ENCODE results near the gene SIPA1L3.

Gene SIPA1L3

DNA sequence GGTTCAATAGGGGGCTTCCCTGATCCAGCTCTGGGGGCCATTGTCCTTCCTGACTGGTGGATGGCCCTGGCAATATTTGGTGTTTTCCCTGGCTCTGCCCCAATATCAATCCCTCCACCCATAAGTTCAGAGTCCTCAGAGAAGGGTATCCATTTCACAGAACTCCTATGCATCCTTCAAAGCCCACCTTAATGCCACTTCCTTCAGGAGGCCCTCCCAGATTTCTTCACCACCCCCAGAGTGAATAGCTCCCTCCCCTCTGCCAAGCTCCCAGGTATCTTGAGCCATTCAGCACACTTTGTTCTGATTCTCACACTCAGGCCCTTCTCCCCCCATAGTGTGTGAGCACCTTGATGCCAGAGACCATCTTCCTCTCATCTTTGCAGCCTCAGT lies 343.4 kb downstream of the SIPA1L3 start:
- no peak for DNase-seq

DNA sequence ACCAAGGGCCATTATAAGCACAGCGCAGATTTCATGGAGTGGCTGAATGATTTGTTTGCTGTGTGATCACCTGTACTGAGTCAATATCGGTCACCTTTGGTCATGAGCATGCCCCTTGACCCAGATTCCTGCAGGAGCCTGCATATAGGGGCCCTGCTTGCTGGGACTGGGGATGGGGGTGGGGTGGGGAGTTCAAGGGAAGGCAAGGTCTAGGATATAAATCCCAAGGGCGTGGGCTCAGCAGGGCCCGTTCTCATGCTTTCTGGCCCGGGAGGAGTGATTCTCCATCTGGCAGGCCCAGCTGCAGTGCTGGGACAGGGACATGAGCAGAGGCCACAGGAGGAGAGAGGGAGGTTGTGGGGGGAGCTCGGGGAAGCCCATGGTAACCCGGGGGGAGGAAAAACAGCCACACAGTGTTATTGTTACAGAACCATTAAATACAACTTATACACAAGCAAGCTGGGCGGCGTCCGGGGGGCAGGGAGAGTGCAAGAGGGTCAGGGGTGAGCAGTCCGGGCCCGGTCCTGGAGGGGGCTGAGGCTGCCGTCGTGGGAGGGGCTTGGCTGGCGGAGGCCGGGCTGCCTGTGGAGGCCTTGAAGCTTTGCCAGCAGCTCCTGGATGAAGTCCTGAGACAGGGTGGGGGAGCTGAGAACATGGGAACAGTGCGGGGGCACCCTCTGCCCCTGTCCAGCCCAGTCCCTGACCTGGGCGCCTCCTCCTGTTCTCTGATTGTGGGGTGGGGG lies 344.0 kb downstream of the SIPA1L3 start:
- no peak for DNase-seq

DNA sequence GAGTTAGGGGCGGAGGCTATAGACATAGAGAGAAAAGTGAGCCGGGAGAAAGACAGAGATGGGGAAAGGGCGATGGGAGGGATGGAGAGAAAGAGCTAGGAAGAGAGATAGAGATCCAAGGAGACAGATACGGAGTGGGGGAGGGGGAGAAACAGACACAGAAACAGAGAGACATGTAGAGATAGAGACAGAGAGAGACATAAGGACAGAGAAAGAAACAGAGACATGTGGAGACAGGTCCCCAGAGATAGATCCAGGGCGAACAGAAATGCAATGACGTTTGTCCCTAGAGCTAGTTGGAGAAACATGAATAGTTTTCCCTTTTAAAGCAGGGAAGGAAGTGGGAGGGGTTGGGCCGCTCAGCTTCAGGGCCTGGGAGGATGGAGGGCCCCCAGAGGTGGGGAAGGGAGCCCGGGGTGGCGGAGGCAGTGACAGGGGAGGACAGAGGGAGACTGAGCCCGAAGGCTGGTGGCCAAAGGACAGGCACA lies 344.6 kb downstream of the SIPA1L3 start:
- no peak for DNase-seq

DNA sequence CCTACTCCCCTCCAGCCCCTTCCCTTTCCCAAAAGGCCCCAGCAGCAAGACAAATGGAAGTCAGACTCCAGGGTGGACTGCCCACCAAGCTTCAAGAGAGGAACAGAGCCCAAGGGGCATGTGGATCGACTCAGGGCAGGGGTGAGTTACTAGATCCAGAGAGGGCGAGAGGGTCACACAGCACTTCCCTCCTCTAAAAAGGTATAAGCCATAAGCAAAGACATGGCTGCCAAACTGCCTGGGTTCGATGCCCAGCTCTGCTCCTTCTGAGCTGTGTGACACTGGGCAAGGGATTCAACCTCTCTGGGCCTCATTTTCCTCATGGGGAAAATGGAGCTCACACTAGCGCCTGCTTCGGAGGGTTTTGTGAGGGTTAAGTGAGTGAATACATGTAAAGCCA lies 345.4 kb downstream of the SIPA1L3 start:
- DNase-seq, result no peak

DNA sequence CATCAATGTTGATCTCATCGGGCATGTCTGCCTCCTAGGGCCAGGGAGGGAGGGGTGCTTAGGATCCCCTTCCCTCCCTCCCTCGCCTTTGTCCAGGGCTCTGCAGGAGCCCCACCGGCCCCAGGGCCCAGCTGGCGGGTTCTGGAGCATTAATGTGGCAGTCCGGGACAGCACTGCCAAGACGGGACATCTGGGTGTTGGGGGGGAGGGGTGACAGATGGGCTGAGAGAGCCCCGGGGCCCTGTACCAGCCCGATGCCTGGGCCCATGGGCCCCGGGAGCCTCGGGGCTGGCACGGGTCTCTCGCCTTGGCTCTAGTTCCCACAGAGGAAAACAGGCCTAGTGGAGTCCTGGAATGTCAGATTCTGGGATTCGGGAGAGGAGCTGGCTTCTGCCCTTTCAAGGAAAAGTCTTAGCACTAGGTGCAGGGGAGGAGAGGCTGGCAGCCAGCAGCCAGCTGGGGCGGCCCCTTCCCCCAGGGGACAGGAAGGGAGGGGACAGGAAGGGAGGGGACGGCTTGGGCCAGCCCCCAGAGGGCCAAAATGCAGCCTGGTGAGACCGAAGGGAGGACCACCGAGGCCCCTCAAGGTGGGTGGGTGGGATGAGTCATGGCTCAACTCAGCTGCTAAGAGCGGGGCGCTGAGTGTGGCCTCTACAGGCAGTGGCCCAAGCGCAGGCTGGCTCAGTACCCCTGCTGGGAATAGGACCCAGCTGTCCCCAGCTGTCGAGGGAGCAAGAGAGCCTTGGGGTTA lies 346.1 kb downstream of the SIPA1L3 start:
- DNase-seq, result no peak

DNA sequence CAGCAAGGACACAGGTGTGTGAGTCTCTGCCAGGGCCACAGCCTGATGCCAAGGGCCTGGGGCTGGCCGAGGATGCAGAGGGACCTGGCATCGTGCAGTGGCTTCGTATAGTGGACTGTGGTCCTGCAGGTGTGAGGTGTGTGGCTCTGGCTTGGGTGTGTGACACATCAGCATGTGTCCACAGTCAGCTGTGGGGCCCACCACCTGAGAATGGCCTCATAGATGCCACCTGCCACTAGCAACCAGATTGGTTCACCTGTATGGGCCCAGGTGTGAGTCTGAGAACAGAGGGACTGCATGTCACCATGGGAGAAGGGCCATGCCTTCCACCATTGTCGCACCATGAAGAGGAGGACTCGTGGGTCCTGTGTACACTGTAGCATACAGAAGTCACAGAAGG lies 346.8 kb downstream of the SIPA1L3 start:
- DNase-seq, result no peak

DNA sequence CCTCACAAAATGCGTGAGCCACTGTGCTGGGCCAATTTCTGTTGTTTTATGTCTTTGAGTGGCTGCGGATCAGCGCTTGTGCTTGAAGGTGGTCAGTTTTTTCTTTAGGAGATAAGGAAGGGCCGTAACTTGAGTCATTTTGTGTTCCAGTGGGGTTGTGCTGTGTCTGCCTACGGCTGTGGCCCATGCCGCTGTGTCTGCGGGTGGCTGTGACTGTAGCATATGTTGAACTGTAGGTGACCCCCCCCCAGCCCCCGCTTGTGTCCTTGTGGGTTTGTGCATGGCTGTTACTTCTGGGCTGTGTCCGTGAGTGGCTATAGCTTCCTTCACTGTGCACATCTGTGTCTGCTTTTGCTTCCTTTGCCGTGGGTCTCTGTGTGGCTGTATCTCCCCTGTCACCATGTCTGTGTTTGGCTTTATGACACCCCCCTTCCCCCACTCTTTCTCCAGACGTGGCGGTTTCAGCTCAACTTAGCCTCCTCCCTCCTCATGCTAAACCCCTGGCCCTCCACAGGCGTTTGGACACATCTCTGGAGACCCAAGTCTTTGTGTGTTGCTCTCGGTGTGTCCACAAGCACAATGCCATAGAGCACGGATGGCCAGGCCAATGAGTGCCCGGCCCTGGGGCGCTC lies 348.5 kb downstream of the SIPA1L3 start:
- DNase-seq, result no peak

Data from DMS153 (cell line).